PFSK-1 (cell line): Measurements from ENCODE around the gene CRTAC1.
A peak's percentile ranks its signal among the peaks of the same experiment; 100 is the strongest.

Experiments used
- FOXP2 ChIP-seq: optimal IDR thresholded peaks from 2 replicates; pipeline ENCODE3; 2011; ENCODE audit warnings: borderline replicate concordance, control low read depth, inconsistent platforms; ENCODE audit not compliant: insufficient read depth; ENCODE audit errors: extremely low read length, extremely low read depth
- POLR2AphosphoS5 ChIP-seq: IDR thresholded peaks from 2 replicates; pipeline ENCODE4 v1.6.1; 2012; ENCODE audit warnings: low read depth, mild to moderate bottlenecking, control low read depth, low read length, moderate library complexity
- REST ChIP-seq, 2 experiments: IDR thresholded peaks; 2 replicates each; pipeline versions ENCODE4 v1.6.1 to v1.8.0; 2011 to 2012; ENCODE audit warnings: low read depth in 2 of 2, low read length in 2 of 2, control low read depth in 1 of 2, inconsistent platforms in 1 of 2, mild to moderate bottlenecking in 1 of 2, moderate library complexity in 1 of 2; ENCODE audit not compliant: insufficient read depth in 1 of 2
- SIN3A ChIP-seq: IDR thresholded peaks from 2 replicates; pipeline ENCODE4 v1.6.1; 2012; ENCODE audit warnings: mild to moderate bottlenecking, low read length, moderate library complexity, borderline replicate concordance; ENCODE audit not compliant: insufficient read depth
- TAF1 ChIP-seq: IDR thresholded peaks from 2 replicates; pipeline ENCODE4 v1.6.1; 2012; ENCODE audit warnings: low read length, control low read depth, borderline replicate concordance; ENCODE audit not compliant: insufficient read depth

The CRTAC1 gene

GRCh38 chr10:97850446-97850845, 180.0 kb downstream of the CRTAC1 start:
- TF ChIP-seq REST (IDR thresholded peaks at IDR 0.05; ENCODE audit: insufficient read depth in 1 of 2, low read depth in 2 of 2, low read length in 2 of 2) (peak in 1 of 2 experiments; percentile 58; a peak in 1 of 4 replicates), SIN3A (no peak), POLR2AphosphoS5 (no peak)

GRCh38 chr10:97849687-97850402, 180.6 kb downstream of the CRTAC1 start, which contains the start of gene GOLGA7B:
GOLGA7B (plus strand) TSS chr10:97849843; CDS start chr10:97850304, 461 bp downstream.
- TF ChIP-seq REST (IDR thresholded peaks at IDR 0.05; ENCODE audit: insufficient read depth in 1 of 2, low read depth in 2 of 2, low read length in 2 of 2), result peak; percentile 79 to 93
- peak; percentile 19 for TF ChIP-seq FOXP2
- TF ChIP-seq SIN3A, result peak; percentile 4; the same call in 1 of the 2 replicates
- TF ChIP-seq TAF1, result no peak

- TF ChIP-seq POLR2AphosphoS5, result no peak
- TF ChIP-seq TAF1, result no peak
- TF ChIP-seq REST (IDR thresholded peaks at IDR 0.05; ENCODE audit: insufficient read depth in 1 of 2, low read depth in 2 of 2, low read length in 2 of 2), result no peak
- TF ChIP-seq SIN3A, result no peak
- TF ChIP-seq FOXP2, result no peak
These were observed 181.2 kb downstream of the CRTAC1 start for GRCh38 chr10:97849103-97849686.

GRCh38 chr10:97844678-97845077, 185.7 kb downstream of the CRTAC1 start:
- peak in 1 of 2 experiments; percentile 61; a peak in 1 of 4 replicates for TF ChIP-seq REST (IDR thresholded peaks at IDR 0.05; ENCODE audit: insufficient read depth in 1 of 2, low read depth in 2 of 2, low read length in 2 of 2)
- no peak for TF ChIP-seq FOXP2
- TF ChIP-seq SIN3A, result no peak

- TF ChIP-seq SIN3A (no peak), FOXP2 (no peak), TAF1 (no peak)
These were observed 187.1 kb downstream of the CRTAC1 start for GRCh38 chr10:97843281-97843671.
